Testis (tissue), 5 donors: ENCODE results near the gene BMAL1. TPM values are rescaled to one million over a fixed set of nuclear protein-coding genes. Genes with fewer than 3 reads are reported as not detected.

Source experiments
- DNase-seq: peaks from one replicate; pipeline ENCODE4 v3.0.0-alpha.2; 2019
- H3K27ac ChIP-seq, 2 donors: fragments of 200-600 bp; sonication (generic); one replicate each; pipeline ENCODE4 v1.5.1; 2019
- H3K27me3 ChIP-seq: fragments of 200-600 bp; sonication (generic); one replicate; pipeline ENCODE4 v1.5.1; 2019
- H3K36me3 ChIP-seq: fragments of 200-600 bp; sonication (generic); one replicate; pipeline ENCODE4 v1.5.1; 2017; ENCODE audit warnings: low read depth; ENCODE audit errors: missing control alignments
- H3K4me1 ChIP-seq: fragments of 200-600 bp; sonication (generic); one replicate; pipeline ENCODE4 v1.5.1; 2019
- H3K4me3 ChIP-seq, 2 donors: fragments of 200-600 bp; sonication (generic); one replicate each; pipeline ENCODE4 v1.5.1; 2017 to 2019
- H3K9me3 ChIP-seq: fragments of 200-600 bp; sonication (generic); one replicate; pipeline ENCODE4 v1.5.1; 2017
- CTCF ChIP-seq, 3 experiments: fragments of 450-650 bp in 2 of 3; fragments of 200-600 bp in 1 of 3; sonication (generic) in 1 of 3; IDR thresholded peaks; one replicate each; pipeline ENCODE4 v1.5.1; 2016 to 2019; ENCODE audit warnings: antibody characterized with exemption in 3 of 3, mild to moderate bottlenecking in 2 of 3, moderate library complexity in 1 of 3
- POLR2A ChIP-seq: fragments of 450-650 bp; IDR thresholded peaks from one replicate; pipeline ENCODE4 v1.6.1; 2017; ENCODE audit warnings: antibody characterized with exemption, mild to moderate bottlenecking, moderate library complexity
- WGBS, 2 donors: methylation state at CpG; one replicate each; pipeline ENCODE4 v1.1.5; 2018; 5-methylcytosine and 5-hydroxymethylcytosine counted together
- intact Hi-C: fragments of 100-400 bp; cut with DNase I; formaldehyde crosslinking; loops from one replicate; pipeline ENCODE4 v1.15.1; 2023; ENCODE audit warnings: low total_unique reads
- long read RNA-seq, 2 donors: transcript quantifications; one replicate each; lab custom pipeline, GENCODE V29; 2026
- polyA plus RNA-seq: library from polyadenylated mRNA; stranded (reverse); fragments of 350-450 nt; fragmentation: Illumina TruSeq; extraction: RNeasy Lipid Tissue Mini Kit (QIAGEN cat#74804); gene quantifications from one replicate; pipeline ENCODE4 v1.2.3, GENCODE V29; 2014; ENCODE audit warnings: low read depth, low replicate concordance; ENCODE audit not compliant: insufficient read depth
- total RNA-seq, 2 donors: library from RNA; depleted of rRNA; stranded (reverse); fragments of >200 nt; gene quantifications; one replicate each; pipeline ENCODE4 v1.2.3, GENCODE V29; 2016

Gene BMAL1
- total RNA-seq = 10 to 100 TPM; 35.7 to 40.3 TPM
- 21.5 TPM for polyA plus RNA-seq
- long read RNA-seq, donor 1 = 0 reads
- long read RNA-seq, donor 2 = 0 reads

GRCh38 chr11:13277768-13278608, at the start of gene BMAL1:
Gene BMAL1, plus strand, starts transcription at chr11:13277790. Its CDS starts 76,519 bp downstream, at chr11:13354309.
- Histone ChIP-seq H3K9me3 (no peaks in the 10 kb centered on the region), H3K27me3 (no peaks in the 10 kb centered on the region), H3K4me3 (peak within 1 kb of the TSS; percentile 96 to 97), H3K36me3 (no peaks in the 10 kb centered on the region), H3K4me1 (peaks cover 4% of the 10 kb centered on the region), H3K27ac (peak within 1 kb of the TSS; percentile 92 to 96)
- no peak for TF ChIP-seq CTCF (IDR thresholded peaks at IDR 0.05)
- 0% methylated on average over 23 to 59 of the region's 95 CpGs for WGBS, 2 donors
- peak; percentile 56 for DNase-seq
- intact Hi-C loops = no loop called here

GRCh38 chr11:13228572-13228971, 49.0 kb upstream of the BMAL1 start:
- 78 to 86% methylated on average over 4 of the region's 4 CpGs for WGBS, 2 donors
- no peak overlapping the region for H3K4me3 ChIP-seq
- H3K27ac ChIP-seq = no peak overlapping the region
- intact Hi-C loops = no loop called here
- H3K27me3 ChIP-seq = no peaks in the 10 kb centered on the region
- no peaks in the 10 kb centered on the region for H3K36me3 ChIP-seq
- no peaks in the 10 kb centered on the region for H3K9me3 ChIP-seq
- TF ChIP-seq POLR2A = no peak
- TF ChIP-seq CTCF (IDR thresholded peaks at IDR 0.05) = no peak
- no peak for DNase-seq
- peaks cover 14% of the 10 kb centered on the region for H3K4me1 ChIP-seq

GRCh38 chr11:13229136-13229535, 48.5 kb upstream of the BMAL1 start:
- H3K27me3 ChIP-seq = no peaks in the 10 kb centered on the region
- intact Hi-C loops = no loop called here
- no peak for DNase-seq

GRCh38 chr11:13229711-13230318, 47.8 kb upstream of the BMAL1 start:
- H3K27ac ChIP-seq = no peak overlapping the region
- intact Hi-C loops = no loop called here
- peaks cover 14% of the 10 kb centered on the region for H3K4me1 ChIP-seq
- DNase-seq = no peak
- H3K36me3 ChIP-seq = no peaks in the 10 kb centered on the region
- H3K9me3 ChIP-seq = no peaks in the 10 kb centered on the region
- H3K27me3 ChIP-seq = no peaks in the 10 kb centered on the region
- WGBS, 2 donors = 33 to 58% methylated on average over 2 of the region's 2 CpGs
- TF ChIP-seq POLR2A = no peak
- no peak for TF ChIP-seq CTCF (IDR thresholded peaks at IDR 0.05)
- H3K4me3 ChIP-seq = no peak overlapping the region

More at GRCh38 chr11:13229136-13229535, 48.5 kb upstream of the BMAL1 start:
- Histone ChIP-seq H3K9me3 (no peaks in the 10 kb centered on the region), H3K27ac (no peak overlapping the region), H3K4me1 (peaks cover 14% of the 10 kb centered on the region), H3K36me3 (no peaks in the 10 kb centered on the region), H3K4me3 (no peak overlapping the region)
- TF ChIP-seq POLR2A (no peak), CTCF (IDR thresholded peaks at IDR 0.05) (no peak)
- 50 to 66% methylated on average over 4 of the region's 4 CpGs for WGBS, 2 donors
